Spleen (tissue), 11 donors: Measurements from ENCODE around the gene PARD3. TPM values are rescaled to one million over a fixed set of nuclear protein-coding genes. Genes with fewer than 3 reads are reported as not detected.
"Not testable (repeated sequence)": the region's sequence is repeated elsewhere in the genome, so short reads cannot be mapped to it uniquely, and the experiment has no call there.

Source experiments
- DNase-seq: peaks from one replicate; pipeline ENCODE4 v3.0.0-alpha.2; 2020
- H3K27ac ChIP-seq, 8 donors: fragments of 200-600 bp; sonication (generic) in 7 of 8; 1 replicate in 4 of 8; 2 replicates in 4 of 8; pipeline versions ENCODE4 v1.5.0 to v1.8.0; 2016 to 2021; ENCODE audit warnings: inconsistent platforms in 4 of 8, mild to moderate bottlenecking in 4 of 8, moderate library complexity in 1 of 8
- H3K27me3 ChIP-seq, 7 donors: fragments of 200-600 bp; sonication (generic) in 6 of 7; replicated peaks in 1 of 7; 1 replicate in 4 of 7; 2 replicates in 3 of 7; pipeline versions ENCODE4 v1.5.0 to v1.8.0; 2016 to 2021; ENCODE audit warnings: inconsistent platforms in 3 of 7, mild to moderate bottlenecking in 1 of 7
- H3K36me3 ChIP-seq, 6 donors: fragments of 200-600 bp; sonication (generic) in 5 of 6; 1 replicate in 4 of 6; 2 replicates in 2 of 6; pipeline versions ENCODE4 v1.5.0 to v1.8.0; 2016 to 2021; ENCODE audit warnings: inconsistent platforms in 2 of 6
- H3K4me1 ChIP-seq, 6 donors: fragments of 200-600 bp; sonication (generic) in 5 of 6; 1 replicate in 3 of 6; 2 replicates in 3 of 6; pipeline versions ENCODE4 v1.5.0 to v1.8.0; 2016 to 2021; ENCODE audit warnings: inconsistent platforms in 3 of 6
- H3K4me3 ChIP-seq, 8 donors: fragments of 200-600 bp; sonication (generic) in 7 of 8; 1 replicate in 4 of 8; 2 replicates in 4 of 8; pipeline versions ENCODE4 v1.5.0 to v1.8.0; 2016 to 2021; ENCODE audit warnings: inconsistent platforms in 4 of 8, mild to moderate bottlenecking in 4 of 8, moderate library complexity in 2 of 8
- H3K9me3 ChIP-seq, 8 donors: fragments of 200-600 bp; sonication (generic) in 7 of 8; 1 replicate in 4 of 8; 2 replicates in 4 of 8; pipeline versions ENCODE4 v1.5.0 to v1.8.0; 2016 to 2021; ENCODE audit warnings: inconsistent platforms in 4 of 8
- CTCF ChIP-seq, 11 experiments: fragments of 200-600 bp in 7 of 11; fragments of 450-650 bp in 4 of 11; sonication (generic) in 4 of 11; IDR thresholded peaks in 8 of 11; conservative IDR thresholded peaks in 3 of 11; 1 replicate in 7 of 11; 2 replicates in 4 of 11; pipeline versions ENCODE4 v1.4.0 to v1.8.0; 2016 to 2021; ENCODE audit warnings: antibody characterized with exemption in 11 of 11, inconsistent platforms in 4 of 11, mild to moderate bottlenecking in 1 of 11
- POLR2A ChIP-seq, 3 donors: fragments of 450-650 bp; IDR thresholded peaks; one replicate each; pipeline ENCODE4 v1.5.1; 2017; ENCODE audit warnings: antibody characterized with exemption in 3 of 3, mild to moderate bottlenecking in 1 of 3
- POLR2AphosphoS5 ChIP-seq, 3 donors: sonication (generic); formaldehyde crosslinking; IDR thresholded peaks; one replicate each; pipeline ENCODE4 v1.5.1; 2017; ENCODE audit warnings: antibody characterized with exemption in 3 of 3
- WGBS, 5 donors: extraction: QIAGEN DNeasy Blood & Tissue Kit in 3 of 5; methylation state at CpG; one replicate each; pipeline versions ENCODE4 v1.1.5 to v1.1.7; 2013 to 2018; 5-methylcytosine and 5-hydroxymethylcytosine counted together
- intact Hi-C: fragments of 100-400 bp; cut with DNase I; formaldehyde crosslinking; loops from one replicate; pipeline ENCODE4 v1.15.0; 2023; ENCODE audit warnings: low total_unique reads
- polyA plus RNA-seq, 3 donors: library from polyadenylated mRNA; stranded (reverse); fragments of 200-250 nt; gene quantifications; one replicate each; pipeline ENCODE4 v1.2.1, GENCODE V29; 2013
- total RNA-seq, 7 donors: library from RNA; depleted of rRNA in 3 of 7; stranded (reverse); fragments of >200 nt in 3 of 7; fragmentation: NEBNext Ultra II Directional in 4 of 7; extraction: Animal tissue kit (Norgen Biotek cat#: 25700) in 4 of 7; gene quantifications; one replicate each; pipeline versions ENCODE4 v1.1.0 to v1.2.1, GENCODE V29; 2016 to 2021
- donor health status: healthy with polysubstance abuse.
- donor health status: DM: no; HTN: no; CAD: no; lungs with moderate emphysema.
- donor health status: DM: no; HTN: no; CAD: no.
- donor health status: Bipolar disorder and iron deficiency.
- donor health status: healthy.
- donor health status: DM: no; HTN: no; CAD: no.
- donor health status: DM: yes; HTN: yes; CAD: no.

Gene PARD3
- total and polyA plus RNA-seq, 10 donors = 2.8 to 18.9 (median 10.8) TPM

GRCh38 chr10:34647160-34647559, 167.9 kb downstream of the PARD3 start:
- 66 to 79% (median 74%) methylated on average over 7 of the region's 7 CpGs for WGBS, 5 donors
- TF ChIP-seq POLR2A (IDR thresholded peaks at IDR 0.05) (no peak), POLR2AphosphoS5 (IDR thresholded peaks at IDR 0.05) (no peak), CTCF (IDR thresholded peaks at IDR 0.05 in 8 of 11, conservative IDR thresholded peaks at IDR 0.05 in 3 of 11) (no peak)
- intact Hi-C loops = no loop called here
- Histone ChIP-seq H3K36me3 (no peaks in the 10 kb centered on the region), H3K9me3 (no peaks in the 10 kb centered on the region), H3K27ac (no peak overlapping the region), H3K4me3 (no peak overlapping the region), H3K27me3 (no peaks in the 10 kb centered on the region), H3K4me1 (no peaks in the 10 kb centered on the region)
- DNase-seq = no peak

- DNase-seq = no peak
- Histone ChIP-seq H3K27ac (no peak overlapping the region), H3K36me3 (no peaks in the 10 kb centered on the region), H3K27me3 (no peaks in the 10 kb centered on the region), H3K4me1 (peaks cover 0 to 7% (median 0%) of the 10 kb centered on the region in 6 donors), H3K9me3 (no peaks in the 10 kb centered on the region), H3K4me3 (no peak overlapping the region)
- WGBS, 5 donors = 92 to 98% (median 95%) methylated on average over 6 of the region's 6 CpGs
- intact Hi-C loops = no loop called here
- no peak for TF ChIP-seq POLR2AphosphoS5 (IDR thresholded peaks at IDR 0.05)
- TF ChIP-seq CTCF (IDR thresholded peaks at IDR 0.05 in 8 of 11, conservative IDR thresholded peaks at IDR 0.05 in 3 of 11) = no peak
- TF ChIP-seq POLR2A (IDR thresholded peaks at IDR 0.05) = no peak
Observed at GRCh38 chr10:34646331-34646730, 168.8 kb downstream of the PARD3 start.

- H3K4me3 ChIP-seq, H3K36me3 ChIP-seq, H3K27me3 ChIP-seq, DNase-seq, H3K9me3 ChIP-seq, H3K27ac ChIP-seq, intact Hi-C loops, H3K4me1 ChIP-seq: not testable (repeated sequence)
- WGBS, 5 donors = 79 to 94% (median 89%) methylated on average over 3 of the region's 3 CpGs
Observed at GRCh38 chr10:34644815-34645214, 170.3 kb downstream of the PARD3 start.

- no peaks in the 10 kb centered on the region for H3K27me3 ChIP-seq
- H3K27ac ChIP-seq = no peak overlapping the region
- no peaks in the 10 kb centered on the region for H3K36me3 ChIP-seq
- peaks cover 0 to 7% (median 0%) of the 10 kb centered on the region in 6 donors for H3K4me1 ChIP-seq
- DNase-seq = no peak
- TF ChIP-seq POLR2AphosphoS5 (IDR thresholded peaks at IDR 0.05) = no peak
- no peak for TF ChIP-seq CTCF (IDR thresholded peaks at IDR 0.05 in 8 of 11, conservative IDR thresholded peaks at IDR 0.05 in 3 of 11)
- TF ChIP-seq POLR2A (IDR thresholded peaks at IDR 0.05) = no peak
- H3K9me3 ChIP-seq = no peaks in the 10 kb centered on the region
- intact Hi-C loops = no loop called here
- no peak overlapping the region for H3K4me3 ChIP-seq
- 77 to 91% (median 83%) methylated on average over 2 to 3 of the region's 3 CpGs for WGBS, 5 donors
Observed at GRCh38 chr10:34644224-34644623, 170.9 kb downstream of the PARD3 start.

- 85 to 100% (median 94%) methylated on average over 5 of the region's 5 CpGs for WGBS, 5 donors
- no peak for TF ChIP-seq POLR2AphosphoS5 (IDR thresholded peaks at IDR 0.05)
- TF ChIP-seq CTCF (IDR thresholded peaks at IDR 0.05 in 8 of 11, conservative IDR thresholded peaks at IDR 0.05 in 3 of 11) = no peak
- no peak for TF ChIP-seq POLR2A (IDR thresholded peaks at IDR 0.05)
- Histone ChIP-seq H3K4me1 (peaks cover 0 to 7% (median 2%) of the 10 kb centered on the region in 6 donors), H3K27me3 (no peaks in the 10 kb centered on the region), H3K4me3 (no peak overlapping the region), H3K27ac (no peak overlapping the region), H3K36me3 (no peaks in the 10 kb centered on the region), H3K9me3 (no peaks in the 10 kb centered on the region)
- intact Hi-C loops = no loop called here
- DNase-seq = no peak
Observed at GRCh38 chr10:34643620-34644019, 171.5 kb downstream of the PARD3 start.
